HG02642 (cell line): ENCODE measurements around the gene WDHD1.
"Not testable (repeated sequence)": the region's sequence is repeated elsewhere in the genome, so short reads cannot be mapped to it uniquely, and the experiment has no call there.

ENCODE experiments used
- ATAC-seq: cut with Tn5 transposase; IDR thresholded peaks from one replicate; pipeline ENCODE4 v1.9.1; 2021; ENCODE audit warnings: mild to moderate bottlenecking; ENCODE audit not compliant: unreplicated experiment, poor library complexity

WDHD1 gene

DNA sequence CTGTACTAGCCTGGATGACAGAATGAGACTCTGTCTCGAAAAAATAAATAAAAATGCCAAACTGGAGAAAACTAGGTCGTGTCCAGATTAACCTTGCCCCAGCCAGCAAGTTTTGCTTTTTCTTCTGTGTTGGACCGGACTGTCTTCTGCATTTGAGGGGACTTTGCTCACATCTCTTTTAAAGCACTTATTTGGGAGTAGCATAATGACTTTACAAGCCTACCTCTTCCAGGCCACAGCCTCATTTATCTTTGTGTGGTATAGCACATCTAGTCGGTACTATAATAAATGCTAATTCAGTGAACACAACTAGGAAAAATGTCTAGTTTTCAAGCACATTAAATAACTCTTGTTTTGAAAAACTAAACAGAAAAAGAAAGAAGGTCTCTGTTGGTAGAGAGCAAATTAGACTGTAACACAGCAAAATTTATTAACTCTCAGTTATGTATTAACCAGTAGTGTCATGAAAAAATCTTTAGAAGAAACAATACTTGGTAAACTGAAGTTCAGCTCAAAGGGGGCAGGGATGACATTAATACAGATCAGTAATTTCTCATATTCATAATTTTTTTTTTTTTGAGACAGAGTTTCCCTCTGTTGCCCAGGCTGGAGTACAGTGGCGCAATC is 52.0 kb downstream of the WDHD1 start:
- ATAC-seq, result no peak

DNA sequence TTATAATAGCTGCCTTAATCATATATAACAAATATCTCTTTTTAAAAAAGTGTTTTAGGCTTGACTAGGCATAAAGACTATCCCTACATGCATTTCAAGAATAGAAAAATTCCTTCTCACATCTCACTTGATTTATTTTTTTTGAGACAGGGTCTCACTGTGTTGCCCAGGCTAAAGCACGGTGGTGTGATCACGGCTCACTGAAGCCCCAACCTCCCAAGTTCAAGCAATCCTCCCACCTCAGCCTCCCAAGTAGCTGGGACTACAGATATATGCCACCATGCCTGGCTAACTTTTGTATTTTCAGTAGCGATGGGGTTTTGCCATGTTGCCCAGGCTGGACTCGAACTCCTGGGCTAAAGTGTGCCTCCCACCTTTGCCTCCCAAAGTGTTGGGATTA is 59.4 kb downstream of the WDHD1 start:
- ATAC-seq, result no peak

DNA sequence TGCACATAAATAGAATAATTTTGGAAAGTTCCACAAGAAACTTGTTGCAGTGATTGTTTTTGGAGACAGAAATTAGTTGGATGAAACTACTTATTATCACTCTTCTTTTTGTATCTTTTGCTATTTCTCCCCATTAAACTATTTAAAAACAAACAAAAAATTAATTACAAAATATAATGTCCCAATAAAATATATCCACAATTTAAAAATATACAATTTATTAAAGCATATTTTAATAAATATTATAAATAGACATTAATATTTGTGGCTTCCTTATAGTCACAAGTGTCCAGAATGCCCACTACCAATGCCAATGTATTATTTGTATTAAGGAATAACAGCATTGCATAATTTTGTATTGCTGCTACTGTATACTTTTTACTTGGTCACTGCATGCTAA is 71.8 kb downstream of the WDHD1 start:
- ATAC-seq, result no peak

DNA sequence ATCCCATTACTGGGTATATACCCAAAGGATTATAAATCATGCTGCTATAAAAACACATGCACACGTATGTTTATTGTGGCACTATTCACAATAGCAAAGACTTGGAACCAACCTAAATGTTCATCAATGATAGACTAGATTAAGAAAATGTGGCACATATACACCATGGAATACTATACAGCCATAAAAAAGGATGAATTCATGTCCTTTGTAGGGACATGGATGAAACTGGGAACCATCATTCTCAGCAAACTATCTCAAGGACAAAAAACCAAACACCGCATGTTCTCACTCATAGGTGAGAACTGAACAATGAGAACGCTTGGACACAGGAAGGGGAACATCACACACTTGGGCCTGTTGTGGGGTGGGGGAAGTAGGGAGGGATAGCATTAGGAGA is 73.3 kb downstream of the WDHD1 start:
- not testable (repeated sequence) for ATAC-seq

DNA sequence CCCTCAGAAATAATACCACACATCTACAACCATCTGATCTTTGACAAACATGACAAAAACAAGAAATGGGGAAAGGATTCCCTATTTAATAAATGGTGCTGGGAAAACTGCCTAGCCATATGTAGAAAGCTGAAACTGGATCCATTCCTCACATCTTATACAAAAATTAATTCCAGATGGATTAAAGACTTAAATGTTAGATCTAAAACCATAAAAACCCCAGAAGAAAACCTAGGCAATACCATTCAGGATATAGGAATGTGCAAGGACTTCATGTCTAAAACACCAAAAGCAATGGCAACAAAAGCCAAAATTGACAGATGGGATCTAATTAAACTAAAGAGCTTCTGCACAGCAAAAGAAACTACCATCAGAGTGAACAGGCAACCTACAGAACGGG is 74.1 kb downstream of the WDHD1 start:
- not testable (repeated sequence) for ATAC-seq

DNA sequence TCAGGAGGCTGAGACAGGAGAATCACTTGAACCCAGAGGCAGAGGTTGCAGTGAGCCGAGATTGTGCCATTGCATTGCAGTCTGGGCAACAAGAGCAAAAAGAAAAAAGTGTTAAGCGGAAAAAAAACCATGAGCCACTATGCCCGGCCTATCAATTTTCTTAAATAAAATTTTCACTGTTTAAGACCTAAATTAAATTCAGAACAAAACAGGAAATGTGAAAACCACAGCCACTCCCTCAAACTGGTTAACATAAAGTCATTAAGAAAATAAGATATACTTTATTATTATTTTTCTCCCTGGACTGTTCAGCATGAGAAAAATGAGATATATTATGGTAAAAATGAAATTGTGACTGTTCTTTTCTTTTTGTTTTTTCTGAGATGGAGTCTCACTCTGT is 79.7 kb downstream of the WDHD1 start:
- ATAC-seq, result no peak

DNA sequence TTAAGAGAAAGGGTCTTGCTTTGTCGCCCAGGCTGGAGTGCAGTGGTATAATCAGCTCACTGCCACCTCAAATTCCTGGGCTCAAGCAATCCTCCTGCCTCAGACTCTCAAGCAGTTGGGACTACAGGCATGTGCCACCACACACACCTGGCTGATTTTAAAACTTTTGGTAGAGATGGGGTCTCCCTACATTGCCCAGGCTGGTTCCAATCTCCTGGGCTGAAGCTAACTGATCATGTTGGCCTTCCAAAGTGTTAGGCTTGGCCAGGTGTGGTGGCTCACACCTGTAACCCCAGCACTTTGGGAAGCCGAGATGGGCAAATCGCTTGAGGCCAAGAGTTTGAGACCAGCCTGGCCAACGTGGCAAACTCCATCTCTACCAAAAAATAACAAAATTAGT is 80.4 kb downstream of the WDHD1 start:
- ATAC-seq, result no peak

DNA sequence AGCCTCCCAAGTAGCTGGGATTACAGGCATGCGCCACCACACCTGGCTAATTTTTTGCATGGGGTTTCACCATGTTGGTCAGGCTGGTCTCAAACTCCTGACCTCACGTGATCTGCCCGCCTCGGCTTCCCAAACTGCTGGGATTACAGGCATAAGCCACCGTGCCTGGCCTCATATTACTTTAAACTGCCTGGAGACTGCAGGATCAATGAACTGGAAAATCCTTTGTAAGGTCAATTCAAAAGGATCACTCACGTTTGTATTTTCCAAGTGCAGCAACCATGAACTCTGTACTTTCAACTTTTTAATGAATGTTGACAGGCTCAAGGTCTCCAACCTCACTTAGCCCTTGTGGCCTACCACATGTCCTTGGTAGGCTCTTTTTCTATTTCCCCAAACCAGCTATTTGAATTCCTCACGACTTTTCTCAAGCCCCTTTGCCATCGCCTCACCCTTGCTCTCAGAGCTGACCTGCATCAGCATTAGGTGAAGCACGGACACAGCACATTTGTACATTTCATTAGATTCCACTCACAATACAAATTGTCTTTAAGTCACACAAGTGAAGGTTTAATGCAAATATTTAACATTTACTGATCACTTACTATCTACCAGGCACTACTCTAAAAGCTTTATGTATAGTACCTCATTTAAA is 82.0 kb downstream of the WDHD1 start:
- ATAC-seq, result no peak

DNA sequence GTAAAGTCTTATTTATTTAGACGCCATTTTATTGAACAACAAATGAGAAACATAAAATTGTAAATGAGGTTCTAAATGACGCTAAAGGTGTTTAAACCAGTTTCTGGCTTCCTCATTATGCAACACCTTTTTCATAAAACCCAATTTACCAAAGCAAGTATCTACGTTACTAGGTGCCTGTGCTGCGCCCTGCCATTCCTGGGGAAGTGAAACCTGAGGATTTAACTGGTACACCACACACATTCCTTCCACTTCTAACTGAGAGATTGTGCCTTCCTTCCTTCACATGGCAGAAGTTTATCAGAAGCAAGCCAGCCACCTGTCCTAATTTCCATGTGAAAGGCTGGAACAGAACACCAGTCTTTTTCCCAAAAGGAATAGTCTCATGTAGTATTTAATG is 84.0 kb downstream of the WDHD1 start:
- ATAC-seq, result no peak

DNA sequence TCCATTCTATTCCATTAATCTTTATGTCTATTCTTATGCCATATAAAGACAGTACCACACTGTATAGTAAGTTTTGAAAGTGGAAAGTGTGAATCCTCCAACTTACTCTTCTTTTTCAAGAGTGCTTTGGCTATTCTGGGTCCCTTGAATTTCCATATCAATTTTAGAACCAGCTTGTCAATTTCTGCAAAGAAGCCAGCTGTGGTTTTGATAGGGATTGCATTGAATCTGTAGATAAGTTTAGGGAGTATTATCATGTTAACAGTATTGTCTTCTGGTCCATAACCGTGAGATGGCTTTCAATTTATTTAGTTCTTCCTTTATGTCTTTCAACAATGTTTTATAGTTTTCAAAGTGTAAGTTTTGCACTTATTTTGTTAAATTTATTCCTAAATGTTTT is 90.1 kb downstream of the WDHD1 start:
- ATAC-seq, result no peak

DNA sequence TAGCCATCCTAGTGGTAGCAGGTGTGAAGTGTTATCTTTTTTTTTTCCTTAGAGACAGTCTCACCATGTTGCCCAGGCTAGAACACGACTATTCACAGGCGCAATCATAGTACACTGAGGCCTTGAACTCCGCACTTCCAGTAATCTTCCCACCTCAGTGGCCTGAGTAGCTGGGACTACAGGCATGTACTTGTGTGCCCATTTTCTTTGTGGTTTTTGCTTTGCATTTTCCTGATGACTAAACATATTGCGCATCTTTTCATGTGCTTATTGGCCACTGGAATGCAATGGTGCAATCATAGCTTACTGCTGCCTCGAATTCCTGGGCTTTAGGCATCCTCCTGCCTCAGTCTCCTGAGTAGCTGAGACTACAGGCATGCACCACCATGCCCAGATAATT is 90.9 kb downstream of the WDHD1 start:
- no peak for ATAC-seq

DNA sequence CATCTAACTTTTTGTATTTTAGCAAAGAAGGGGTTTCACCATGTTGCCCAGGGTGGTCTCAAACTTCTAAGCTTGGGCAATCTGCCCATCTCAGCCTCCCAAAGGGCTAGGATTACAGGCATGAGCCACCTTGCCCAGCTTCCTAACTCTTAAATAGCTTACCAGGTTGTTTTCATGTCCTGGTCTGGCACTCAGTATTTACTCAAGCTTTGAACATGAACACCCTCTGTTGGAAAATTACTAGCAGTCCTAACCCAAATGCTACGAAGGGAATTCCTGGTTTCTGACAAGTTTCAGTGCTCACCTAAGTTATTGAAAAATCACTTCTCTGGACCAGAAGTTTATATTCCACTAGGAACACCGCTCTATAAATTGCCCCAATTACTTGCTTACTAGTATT is 91.8 kb downstream of the WDHD1 start:
- ATAC-seq, result no peak

DNA sequence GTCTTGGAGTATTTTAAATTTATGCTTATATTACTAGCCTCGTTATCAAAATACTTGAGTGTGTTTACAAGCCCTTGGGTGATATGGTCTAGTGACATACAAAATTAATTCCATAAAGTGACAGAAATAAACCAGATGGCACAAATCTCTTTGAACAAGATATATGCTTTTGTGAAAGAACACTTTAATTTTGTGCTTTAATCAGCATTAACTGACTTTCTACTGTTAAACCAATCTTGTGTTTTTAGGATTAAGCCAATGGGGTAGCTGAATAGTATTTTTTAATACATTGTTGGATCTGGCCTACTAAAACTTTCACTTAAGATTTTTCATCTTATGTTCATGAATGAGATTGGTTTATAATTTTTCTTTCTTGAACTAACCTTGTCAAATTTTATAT is 93.9 kb downstream of the WDHD1 start:
- no peak for ATAC-seq

DNA sequence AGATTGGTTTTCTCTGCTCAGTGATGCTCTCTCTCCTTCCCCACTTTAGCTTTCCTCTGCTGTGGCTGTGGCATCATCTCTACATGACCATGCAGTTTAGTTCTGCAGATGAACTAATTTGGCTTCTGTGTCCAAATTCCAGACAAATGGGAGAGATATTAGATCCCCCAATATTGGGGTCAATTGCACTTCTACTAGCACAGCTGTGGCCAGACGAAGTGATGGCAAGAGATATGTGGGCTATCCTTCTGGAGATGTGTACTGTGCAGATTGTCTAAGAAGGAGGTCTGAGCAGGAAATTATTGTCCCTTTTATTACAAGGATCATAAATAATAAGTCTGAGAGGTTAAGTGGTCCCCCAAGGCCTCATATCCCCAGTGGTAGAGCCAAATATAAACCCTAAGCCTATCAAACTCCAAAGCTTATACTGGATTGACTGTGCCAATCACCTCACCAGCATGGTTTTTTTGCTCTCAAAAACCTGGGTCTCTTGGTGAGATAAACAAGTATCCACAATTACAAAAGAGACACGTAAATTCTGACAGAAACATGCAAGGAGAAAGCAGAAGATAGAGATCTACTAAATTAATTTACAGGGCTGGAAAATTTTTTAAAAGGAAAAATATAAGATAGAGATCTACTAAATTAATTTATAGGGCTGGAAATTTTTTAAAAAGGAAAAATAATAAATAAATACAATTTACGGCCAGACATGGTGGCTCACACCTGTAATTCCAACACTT is 95.1 kb downstream of the WDHD1 start:
- ATAC-seq, result no peak

DNA sequence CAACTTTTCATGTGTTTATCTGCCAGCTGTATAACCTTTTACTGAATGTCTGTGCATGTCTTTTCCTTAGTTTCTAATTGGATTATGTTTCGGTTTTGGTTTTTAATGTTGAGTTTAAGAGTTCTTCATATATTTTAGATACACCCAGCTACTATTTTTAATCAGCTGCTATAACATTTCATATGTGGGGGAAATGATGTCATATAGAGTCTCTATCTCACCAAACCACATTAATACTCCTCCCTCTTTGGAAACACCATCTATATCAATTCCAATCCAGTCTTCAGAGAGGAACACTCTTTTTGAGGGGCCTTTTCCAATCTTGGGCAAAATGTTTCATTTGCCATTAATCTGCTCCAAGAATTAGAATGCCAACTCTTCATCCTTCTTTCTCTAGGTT is 95.8 kb downstream of the WDHD1 start:
- no peak for ATAC-seq

DNA sequence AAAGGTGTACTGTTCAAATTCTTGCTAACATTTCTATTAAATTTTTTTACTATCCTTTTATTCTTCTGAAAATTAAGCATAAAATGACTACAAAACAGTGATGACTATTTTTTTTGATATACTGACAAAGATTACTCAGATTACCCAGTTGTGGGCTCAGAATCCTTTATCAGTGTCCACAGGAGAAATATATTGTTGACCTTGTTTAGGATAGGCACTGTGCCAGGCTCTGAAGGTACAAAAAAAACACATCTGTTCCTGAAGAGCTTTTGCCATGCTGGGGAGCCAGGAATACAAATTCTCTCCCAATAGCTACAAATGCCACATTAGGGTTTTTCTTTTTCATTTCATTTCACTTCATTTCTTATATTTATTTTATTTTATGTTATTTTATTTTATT is 97.3 kb downstream of the WDHD1 start:
- no peak for ATAC-seq

DNA sequence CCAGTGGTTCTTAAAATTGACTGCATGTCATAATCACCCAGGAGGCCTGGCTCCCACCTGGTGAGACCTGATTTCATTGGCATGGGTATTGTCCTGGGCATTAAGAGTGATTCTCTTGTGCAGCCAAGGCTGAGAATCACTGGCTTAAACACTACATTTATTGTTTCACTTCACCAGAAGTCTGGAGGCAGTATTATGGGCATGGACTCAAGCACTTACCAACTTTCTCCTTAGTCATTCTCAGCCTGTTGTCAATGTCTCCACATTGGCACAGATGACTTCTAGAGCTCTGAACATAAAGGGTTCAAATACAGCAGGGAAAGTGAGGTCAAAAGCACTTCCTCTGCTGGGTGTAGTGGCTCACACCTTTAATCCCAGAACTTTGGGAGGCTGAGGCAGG is 98.7 kb downstream of the WDHD1 start:
- ATAC-seq, result no peak

DNA sequence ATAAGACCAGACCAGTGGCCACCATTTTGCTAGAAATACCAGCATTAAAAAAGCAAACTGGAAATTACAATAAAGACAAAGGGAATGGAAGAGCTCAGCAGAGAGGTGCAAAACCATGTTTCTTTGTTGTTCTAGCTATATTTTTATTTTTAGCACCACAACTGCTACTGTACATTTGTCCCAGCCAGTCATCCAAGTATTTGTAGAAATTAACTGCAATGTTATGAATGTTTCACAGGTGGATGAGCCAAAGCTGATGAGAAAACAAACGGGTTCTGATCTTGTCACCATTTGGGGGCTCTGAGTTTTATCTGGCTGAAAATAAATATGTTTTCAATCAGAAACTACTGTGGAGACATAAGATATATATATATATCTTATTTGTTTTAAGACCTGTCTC is 99.3 kb downstream of the WDHD1 start:
- no peak for ATAC-seq

DNA sequence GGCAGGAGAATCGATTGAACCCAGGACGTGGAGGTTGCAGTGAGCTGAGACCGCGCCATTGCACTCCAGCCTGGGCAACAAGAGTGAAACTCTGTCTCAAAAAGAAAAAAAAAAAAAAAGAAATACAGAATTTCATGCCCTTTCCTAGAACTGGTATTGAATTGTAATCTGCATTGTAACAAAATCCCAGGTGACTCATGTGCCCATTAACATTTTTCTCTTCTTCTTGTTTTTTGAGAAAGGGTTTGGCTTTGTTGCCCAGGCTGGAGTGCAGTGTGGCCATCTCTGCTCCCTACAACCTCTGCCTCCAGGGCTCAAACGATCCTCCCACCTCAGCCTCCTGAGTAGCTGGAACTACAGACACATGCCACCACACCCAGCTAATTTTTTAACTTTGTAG is 100.3 kb downstream of the WDHD1 start:
- not testable (repeated sequence) for ATAC-seq

DNA sequence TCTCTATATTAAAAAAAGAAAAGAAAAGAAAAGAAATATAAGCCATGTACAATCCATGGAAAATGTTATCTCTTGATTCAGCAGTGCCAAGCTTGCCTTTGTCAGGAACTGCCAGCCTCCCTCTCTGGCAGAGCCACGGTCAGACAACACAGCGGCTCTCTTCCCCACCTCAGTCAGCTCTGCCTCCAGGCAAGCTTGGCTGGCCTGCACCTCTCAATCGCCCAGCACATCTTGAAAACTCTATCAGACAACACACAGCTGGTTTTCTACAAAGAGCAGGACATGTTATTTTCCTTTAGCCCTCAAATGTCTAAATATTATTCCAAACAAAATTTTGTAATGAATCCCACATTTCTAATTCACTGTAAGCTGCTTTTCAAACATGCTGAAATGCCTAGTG is 104.3 kb downstream of the WDHD1 start:
- ATAC-seq, result no peak

DNA sequence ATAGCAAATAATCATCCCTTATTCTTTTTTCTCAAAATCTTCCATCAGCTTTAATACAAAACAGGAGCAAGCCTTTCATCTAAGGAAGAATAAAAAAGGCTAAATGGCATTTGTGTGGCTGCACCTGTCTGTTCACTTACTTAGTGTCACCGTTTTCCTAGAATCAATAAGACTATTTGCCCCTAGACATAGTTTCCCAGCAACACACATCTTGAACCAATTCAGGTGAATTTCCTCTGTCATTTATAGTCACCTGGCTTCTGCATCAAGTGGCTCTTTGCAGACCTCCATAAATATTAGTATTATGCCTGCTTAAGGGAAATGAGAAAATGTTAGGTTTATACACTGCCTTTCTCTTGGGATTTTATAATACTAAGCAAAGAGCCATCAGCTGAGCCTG is 106.8 kb downstream of the WDHD1 start:
- no peak for ATAC-seq

DNA sequence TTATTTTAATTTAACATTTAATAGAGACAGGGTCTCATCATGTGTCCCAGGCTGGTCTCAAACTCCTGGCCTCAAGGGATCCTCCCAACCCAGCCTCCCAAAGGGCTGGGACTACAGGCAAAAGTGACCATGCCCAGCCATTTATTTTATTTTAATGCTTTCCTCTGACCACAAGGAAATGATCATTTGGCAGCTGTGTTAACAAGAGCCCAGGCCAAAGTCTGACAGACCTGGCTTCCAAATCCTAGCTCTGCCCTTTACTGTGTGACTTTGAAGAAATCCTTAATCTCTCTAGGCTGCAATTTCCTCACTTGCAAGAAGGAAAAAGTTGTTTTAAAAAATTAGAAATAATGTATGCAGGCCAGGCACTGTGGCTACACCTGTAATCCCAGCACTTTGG is 107.6 kb downstream of the WDHD1 start:
- no peak for ATAC-seq
